Activated gamma-delta T cell treated with anti-CD3 and anti-CD28 coated beads, Interleukin-2, amount 50 U/mL, for 16 hours (primary cell): ENCODE results near the gene ATE1.
"Not testable (repeated sequence)": the region's sequence is repeated elsewhere in the genome, so short reads cannot be mapped to it uniquely, and the experiment has no call there.

Source experiments
- DNase-seq: peaks from one replicate; pipeline ENCODE4 v3.0.0-alpha.2; 2020; ENCODE audit warnings: low read depth

The ATE1 gene

DNA sequence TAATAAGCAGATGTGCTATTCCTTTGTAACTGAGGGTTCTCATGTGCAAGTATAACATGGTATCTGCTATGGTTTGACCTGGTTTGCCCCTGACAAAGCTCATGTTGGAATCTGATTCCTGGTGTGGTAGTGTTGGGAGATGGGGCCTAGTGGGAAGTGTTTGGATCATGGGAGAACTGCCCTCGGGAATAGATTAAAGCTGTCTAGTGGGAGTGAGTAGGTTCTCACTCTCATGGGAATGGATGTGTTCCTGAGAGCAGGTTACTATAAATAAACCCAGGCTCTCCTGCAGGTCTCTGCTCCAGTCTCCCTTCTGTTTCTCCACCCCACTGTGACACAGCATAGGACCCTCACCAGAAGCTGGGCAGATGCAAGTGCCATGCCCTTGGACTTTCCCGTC lies 97.7 kb downstream of the ATE1 start:
- no peak for DNase-seq

DNA sequence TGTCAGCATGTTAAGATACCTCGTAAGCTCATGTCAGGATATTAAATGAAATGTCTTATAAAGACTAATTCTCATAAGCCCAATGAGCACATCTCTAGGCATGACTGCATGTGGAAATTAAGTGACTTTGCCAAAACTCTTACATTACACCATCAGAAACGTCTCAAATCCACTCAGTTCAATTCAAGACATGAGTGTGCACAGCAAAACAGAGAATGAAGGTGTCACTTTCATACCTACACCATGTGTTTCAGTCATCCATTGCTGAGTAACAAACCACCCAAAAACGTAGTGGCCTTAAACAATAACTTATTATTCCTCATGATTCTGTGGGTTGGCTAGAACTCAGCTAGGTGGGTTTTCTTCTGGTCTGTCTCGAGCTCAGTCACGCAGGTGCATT lies 99.8 kb downstream of the ATE1 start:
- DNase-seq = no peak

DNA sequence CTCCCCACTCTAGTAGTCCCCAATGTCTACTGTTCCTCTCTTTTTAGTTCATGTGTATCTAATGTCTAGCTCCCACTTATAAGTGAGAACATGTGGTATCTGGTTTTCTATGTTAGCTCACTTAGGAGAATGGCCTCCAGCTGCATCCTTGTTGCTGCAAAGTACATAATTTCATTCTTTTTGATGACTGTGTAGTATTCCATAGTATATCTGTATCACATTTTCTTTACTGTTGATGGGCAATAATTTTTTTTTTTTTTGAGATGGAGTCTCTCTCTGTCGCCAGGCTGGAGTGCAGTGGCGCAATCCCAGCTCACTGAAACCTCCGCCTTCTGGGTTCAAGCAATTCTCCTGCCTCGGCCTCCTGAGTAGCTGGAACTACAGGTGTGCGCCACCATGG lies 101.1 kb downstream of the ATE1 start:
- DNase-seq = not testable (repeated sequence)

DNA sequence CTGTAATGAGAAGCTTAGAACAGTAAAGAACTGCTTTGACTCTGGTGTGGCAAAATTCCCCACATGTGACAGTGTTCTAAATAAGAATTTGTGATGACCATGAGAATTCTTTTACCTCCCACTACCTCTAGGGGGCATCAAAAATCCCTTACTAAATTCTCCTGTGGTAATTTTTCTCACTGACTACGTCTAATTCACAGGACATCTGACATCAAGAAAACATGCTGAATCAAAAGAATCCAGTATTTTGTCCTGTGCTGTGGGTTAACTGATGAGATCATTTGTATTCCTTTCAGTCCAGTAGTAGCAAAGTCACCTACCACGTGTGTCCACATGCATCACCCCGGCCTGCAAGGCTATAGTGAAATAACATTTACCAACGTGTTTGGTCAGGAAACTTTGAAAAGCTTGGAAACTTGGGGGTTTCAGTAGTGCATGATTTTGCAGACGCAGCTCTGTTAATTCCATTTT lies 103.8 kb downstream of the ATE1 start:
- DNase-seq = no peak

DNA sequence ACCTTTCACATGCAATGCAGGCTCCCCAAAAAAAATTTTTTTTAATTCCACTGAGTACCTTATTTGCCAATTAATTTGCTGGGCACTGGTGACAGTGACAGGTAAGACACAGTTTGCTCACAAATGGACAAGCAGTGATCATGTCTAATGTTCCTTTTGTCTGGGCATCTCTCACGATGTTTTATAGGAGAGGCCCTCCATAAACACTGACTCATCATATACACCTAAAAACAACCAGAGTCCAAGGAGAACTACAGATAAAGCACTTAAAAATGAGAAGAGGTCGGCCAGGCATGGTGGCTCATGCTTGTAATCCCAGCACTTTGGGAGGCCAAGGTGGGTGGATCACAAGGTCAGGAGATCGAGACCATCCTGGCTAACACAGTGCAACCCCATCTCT lies 105.1 kb downstream of the ATE1 start:
- no peak for DNase-seq

DNA sequence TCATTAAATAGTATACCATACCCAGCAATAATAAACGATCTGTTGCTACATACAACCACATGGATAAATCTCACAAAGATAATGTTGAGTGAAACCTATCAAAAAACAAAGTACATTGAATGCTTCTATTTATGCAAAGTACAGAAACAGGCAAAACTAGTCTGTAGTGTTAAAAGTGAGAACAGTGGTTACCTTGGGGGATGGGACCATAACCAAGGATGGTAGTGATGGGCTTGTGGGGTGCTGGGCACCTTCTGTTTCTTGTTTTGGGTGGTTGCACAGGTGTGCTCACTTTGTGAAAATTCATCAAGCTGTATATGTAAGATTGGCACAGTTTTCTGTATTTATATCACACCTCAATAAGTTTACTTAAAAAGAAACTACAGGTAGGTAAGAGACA lies 105.7 kb downstream of the ATE1 start:
- no peak for DNase-seq

DNA sequence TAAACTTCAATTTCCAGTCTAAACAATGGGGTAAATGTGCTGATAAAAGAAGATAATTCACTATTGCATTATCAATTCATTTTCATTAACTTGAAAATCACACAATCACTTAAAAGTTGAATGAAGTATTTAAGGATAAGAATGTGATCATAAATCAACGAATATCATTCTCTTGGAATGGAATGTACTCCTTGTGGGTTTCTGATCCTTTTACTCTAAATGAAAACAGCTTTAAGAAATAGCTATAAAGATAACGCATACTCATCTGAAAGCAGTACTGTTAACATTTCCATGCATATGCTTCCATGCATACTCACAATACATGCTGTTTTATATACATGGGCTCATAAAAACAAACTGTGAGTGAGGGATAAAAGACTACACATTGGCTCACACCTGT lies 108.8 kb downstream of the ATE1 start:
- DNase-seq = no peak

DNA sequence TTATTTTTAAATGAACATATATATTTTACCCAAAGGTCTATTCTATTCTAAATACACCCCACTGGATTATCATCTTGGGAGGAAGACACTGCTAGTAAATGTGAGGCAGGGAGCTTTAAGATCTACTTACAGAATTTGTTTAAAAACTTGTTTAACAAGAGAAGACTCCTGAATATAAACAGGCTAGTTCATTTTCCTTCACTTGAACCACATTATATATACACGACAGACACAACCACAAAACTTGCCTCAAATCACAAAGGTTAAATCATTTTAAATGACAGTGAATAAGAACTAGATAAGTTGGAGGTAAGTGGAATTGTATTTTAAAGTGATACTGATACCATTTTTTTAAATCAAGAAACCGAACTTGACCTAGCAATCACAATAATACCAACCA lies 109.2 kb downstream of the ATE1 start:
- no peak for DNase-seq

DNA sequence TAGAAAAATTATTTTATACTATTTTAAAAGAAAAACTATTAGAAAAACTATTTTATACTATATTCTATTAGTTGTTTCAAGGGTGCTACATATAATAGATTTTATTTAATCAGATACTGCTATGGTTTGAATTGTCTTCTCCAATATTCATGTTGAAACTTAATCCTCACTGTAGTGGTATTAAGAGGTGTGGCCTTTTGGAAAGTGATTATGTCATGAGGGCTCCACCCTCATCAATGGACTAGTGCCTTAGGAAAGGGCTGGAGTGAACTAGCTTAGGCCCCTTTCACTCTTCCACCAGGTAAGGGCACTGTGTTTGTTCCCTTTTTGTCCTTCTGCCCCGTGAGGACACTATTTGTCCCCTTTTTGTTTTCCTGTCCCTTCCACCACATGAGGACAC lies 111.6 kb downstream of the ATE1 start:
- DNase-seq = no peak

DNA sequence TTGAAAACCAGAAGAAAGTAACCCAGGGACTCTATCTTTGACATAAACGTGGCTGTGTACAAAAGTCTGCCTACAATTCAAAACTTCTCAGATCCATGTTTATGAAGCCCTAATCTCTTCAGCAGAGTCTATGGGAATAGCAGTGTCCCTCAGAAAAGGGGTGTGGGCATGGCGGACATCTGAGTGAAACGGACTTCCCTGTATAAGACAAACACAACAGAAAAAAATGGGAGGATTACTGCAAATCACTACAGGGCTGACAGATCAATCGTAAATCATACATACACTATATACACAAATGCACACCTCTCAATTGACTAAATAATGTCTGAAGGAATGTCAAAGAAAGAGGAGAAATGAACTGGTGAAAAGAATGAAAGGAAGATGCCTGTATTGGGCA lies 114.0 kb downstream of the ATE1 start:
- no peak for DNase-seq

DNA sequence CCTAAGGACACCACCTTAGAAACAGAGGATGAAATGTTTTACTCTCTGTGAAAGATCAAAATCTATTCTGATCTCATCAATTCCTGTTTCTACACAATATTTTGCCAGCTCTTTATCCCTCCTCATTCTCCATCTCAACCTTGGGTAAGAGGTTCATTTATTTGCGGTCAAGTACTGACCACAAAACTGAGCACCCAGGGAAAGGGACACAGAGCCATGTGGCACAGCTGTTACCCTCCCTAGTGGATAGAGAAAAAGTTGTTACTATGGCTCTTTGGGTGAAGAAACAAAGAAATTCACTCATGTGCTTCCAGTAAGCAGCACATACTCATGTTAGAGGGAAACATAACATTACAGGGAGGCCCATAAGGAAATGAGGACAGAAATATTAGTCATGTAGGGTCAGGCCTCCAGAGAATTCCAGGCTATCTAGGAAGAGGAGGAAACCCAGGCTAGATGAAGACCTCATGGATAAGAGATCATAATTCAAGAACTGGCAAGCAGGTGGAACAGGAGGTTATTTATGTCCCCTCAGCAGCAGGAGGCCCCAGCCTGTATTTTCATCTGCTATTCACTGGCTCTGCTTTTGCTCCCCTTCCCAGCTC lies 114.5 kb downstream of the ATE1 start:
- DNase-seq = no peak

DNA sequence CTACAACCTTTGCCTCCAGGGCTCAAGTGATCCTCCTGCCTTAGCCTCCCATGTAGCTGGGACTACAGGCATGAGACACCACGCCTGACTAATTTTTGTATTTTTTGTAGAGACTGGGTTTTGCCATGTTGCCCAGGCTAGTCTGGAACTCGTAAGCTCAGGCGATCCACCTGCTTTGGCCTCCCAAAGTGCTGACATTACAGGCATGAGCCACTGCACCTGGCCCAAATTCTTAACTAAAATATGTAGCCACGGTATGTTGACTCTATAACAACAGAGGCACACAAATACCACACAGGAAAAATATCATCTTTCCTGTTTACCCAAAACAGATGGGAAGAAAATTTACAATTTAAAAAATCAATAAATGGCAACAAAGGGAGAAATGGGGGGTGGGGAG lies 115.8 kb downstream of the ATE1 start:
- DNase-seq = no peak

DNA sequence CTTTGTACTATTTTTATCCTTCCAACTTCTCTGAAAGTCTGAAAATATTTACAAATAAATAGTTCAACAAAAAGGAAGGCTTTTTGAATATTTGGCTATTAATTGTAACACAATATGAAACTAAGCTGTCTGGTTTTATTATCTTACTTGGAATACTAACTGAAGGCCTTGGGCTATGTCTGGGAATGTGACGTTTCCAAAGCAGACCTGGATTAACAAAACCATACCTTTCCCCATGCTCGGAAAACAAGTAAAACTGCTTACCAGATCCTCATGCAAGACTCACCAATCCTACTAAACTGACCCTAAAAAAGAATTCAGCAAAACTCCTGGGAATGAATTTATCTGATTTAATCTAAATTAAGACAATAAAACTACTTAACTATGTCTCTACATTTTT lies 116.4 kb downstream of the ATE1 start:
- no peak for DNase-seq

DNA sequence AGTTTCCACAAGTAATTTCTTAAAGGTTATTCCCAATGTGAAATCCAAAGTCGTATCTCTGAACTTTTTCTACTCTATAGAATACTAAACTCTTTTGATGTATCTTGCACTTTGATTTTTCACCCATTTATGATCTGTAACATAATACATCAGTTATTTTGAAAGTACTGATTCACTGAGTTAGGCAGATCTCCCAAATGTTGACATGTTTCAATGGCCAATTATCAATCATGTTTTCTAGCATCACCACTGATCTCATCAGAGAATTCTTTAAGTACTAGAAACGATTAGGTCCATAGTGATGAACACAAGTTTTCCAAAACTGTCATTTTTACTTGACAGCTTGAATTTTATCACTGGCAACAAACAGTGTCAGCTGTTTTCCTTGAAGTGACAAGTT lies 119.0 kb downstream of the ATE1 start:
- DNase-seq = no peak

DNA sequence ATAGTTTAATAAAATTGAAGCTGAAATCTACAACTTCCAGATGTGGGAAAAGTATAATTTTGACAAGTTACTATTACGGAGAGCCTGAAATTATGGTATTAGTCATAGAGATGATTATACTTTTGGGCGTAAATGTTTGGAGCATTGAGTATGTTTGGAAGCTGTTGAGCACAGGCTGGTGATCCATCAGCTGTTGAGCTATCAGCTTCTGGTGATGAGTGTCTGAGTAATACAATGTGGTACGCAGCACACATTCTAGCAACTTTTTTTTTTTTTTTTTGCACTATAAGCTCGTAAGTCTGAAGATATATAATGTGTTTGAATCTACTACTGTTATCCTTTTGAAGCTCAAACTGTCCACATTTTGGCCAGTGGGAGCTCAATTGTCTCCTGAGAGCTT lies 123.4 kb downstream of the ATE1 start:
- DNase-seq = no peak

DNA sequence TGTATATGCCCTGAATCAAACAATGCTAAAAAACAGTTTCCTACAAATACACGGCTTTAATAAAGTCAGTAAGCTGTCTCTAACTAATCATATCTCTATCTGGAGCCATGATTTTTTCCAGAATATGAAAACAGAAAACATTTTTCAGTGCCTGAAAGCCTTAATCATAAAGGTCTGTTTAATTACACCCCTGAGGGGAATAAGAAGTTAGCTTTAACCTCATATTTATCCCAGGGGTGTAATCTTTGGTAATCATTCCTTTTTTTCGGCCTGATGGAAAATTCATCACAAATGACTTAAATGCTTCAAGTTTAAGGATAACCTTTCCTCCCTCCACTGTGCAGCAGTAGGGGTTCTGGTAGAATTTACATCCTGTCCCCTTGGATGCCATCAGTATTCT lies 124.2 kb downstream of the ATE1 start:
- DNase-seq = no peak

DNA sequence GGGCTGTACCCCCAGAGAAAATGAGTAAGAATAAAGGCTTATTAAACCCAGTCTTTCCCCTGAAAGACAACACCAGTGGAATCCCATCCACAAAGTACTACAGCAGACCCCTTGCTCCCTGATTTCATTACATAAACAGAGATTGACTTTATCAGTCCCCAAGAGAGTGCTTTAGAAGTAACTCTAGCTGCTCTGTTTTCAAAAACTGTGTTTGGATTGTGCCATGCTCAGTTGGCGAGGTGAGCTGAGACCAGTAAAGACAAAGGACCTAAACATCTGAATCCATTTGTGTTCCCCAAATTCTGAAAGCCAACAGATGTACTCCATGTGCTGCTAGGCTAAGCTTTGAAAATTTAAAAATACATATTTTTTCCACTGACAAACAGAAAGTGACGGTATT lies 127.0 kb downstream of the ATE1 start:
- DNase-seq = no peak

DNA sequence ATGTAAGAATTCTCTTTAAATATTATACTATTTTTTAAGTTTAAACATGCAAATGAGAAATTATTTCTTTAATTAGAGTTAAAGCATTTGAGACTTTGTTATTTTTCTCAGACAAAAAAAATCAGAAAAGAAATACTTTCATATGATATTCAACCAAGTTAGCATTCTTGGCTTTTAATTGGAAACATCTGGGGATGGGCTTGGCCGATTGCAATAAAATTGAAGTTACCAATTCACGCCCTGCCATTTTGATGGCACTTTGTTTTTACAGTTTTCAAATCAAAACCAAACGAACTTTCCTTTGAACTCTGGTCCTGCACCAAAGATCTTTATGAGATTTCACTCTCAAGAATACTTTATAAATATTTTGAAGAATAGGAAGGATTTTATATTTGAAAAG lies 127.7 kb downstream of the ATE1 start:
- DNase-seq = no peak

DNA sequence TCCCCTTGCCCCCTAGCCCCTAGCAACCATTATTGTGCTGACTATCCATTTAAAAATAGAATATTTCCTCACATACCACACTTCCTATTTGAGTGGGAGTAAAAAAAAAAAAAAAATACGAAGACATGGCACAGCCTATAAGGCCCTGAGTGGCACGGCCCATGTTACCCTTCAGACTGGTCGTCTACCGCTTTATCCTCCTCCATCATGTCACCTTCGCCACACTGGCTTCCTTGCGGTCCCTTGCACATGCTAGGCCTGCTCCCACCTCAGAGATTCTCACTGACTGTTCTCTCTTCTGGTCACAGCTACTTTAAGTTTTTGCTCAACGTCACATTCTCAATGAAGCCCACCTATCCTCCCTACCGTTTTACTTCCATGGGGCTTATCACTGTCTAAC lies 130.3 kb downstream of the ATE1 start:
- DNase-seq = no peak

DNA sequence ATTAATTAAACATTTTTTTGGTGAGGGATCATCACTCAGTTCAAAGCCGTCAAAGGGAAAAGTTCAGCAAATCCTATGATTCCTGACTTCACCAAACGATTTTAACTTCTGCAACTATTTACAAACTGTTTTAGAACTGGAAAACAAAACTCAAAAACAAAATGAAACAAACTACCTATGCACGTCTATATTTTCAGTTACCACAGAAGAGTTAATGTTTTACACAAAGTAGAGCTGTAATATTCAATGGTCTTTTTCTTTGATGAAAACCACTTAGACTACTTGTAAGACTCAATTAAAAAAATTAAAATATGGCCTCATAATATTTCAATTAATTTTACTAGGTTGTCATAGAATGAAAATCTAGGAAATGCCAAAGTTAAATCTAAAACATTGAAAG lies 131.5 kb downstream of the ATE1 start:
- DNase-seq = no peak

DNA sequence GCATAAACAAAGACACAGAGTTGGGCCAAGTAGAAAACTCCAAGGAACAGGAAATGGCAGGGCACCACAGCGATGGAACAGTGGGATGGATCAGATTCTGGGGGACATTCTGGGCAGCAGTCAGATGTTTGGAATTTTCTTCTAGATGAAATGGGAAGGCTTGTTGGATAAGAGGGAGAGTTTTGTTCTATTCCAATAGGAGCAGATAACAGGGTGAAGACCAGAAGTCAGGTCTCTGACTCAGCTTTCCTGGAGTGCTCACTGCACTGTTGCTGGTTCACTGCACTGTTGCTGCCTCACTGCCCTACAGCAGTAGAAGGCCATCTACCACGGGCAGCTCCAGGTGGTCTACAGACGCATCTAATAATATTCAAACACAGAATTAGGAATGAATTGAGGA lies 135.6 kb downstream of the ATE1 start:
- no peak for DNase-seq

DNA sequence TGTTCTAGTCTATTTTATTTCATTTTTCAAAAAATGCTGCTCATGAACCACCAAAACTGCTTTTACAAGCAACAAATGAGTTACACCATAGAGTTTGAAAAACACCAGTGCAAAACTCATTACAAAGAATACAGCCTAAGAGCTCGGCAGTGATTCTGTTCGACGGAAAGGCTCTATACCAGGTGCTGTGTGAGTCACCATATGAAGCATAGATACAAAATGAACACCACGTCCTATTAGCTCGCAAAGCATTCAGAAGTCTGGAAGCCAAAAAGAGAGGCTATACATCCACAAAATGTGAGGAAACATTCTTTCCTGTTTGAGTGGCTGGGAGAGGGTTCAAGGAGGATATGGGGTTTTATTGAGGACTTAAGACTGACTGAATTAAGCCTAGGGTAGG lies 136.1 kb downstream of the ATE1 start:
- no peak for DNase-seq

DNA sequence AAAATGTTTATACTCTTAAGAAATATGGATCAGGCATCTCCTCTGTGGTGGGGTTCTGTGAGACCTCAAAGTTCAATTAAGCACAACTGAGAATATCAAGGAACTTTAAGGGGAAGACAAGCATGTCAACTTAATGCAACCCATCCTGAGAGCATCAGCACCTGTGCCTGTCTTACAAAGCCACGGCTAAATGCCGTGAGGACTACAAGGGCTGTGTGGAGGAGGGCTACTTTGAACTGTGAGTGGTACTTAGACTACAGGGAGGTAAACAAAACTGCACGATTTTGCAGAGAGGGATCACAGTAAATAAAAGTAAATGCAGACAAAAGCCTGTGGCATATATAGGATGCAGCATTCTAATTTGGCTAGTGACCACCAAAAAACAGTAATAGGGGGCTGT lies 139.1 kb downstream of the ATE1 start:
- DNase-seq = no peak

DNA sequence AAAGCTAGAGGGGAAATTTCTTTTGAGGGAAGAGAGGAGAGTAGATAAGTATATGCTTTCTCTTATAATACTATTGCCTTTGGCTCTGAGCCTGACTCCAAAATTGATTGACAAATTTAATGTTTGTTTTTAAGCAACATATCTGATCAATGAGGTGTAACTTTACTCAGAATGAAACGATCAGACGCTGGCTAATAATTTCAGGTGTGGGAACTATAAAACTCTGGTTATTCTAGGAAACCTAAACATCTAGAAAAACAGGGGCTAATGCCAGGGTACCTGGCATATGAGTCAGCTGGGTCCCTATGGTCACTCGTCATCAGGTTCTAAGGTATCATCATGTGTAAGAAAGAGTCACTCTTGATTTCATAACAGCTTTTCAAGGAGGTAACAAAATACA lies 139.7 kb downstream of the ATE1 start:
- no peak for DNase-seq

DNA sequence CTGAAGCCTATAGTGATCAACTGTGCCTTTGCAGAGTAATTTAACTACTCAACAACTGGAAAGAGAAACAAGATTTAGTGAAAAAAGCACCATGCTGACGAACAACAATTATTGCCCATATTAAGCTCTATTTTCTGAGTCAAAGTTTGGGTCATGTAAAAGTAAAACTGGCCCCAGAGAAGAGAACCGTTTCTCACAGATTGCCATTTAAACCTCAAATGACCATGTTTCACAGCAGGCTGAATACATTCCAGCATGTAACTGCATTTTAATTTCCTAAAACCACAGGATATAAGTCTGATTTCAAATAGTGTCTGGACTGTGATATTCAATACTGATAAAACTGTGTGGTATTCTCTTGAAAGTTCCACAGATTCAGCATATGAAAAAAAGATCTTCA lies 140.7 kb downstream of the ATE1 start:
- no peak for DNase-seq
